NCI-H510A (cell line): ENCODE data around the gene CMPK2.

Source experiments
- DNase-seq: peaks from one replicate; lab custom pipeline; 2025; lab: John Stamatoyannopoulos, UW

CMPK2 gene

DNA sequence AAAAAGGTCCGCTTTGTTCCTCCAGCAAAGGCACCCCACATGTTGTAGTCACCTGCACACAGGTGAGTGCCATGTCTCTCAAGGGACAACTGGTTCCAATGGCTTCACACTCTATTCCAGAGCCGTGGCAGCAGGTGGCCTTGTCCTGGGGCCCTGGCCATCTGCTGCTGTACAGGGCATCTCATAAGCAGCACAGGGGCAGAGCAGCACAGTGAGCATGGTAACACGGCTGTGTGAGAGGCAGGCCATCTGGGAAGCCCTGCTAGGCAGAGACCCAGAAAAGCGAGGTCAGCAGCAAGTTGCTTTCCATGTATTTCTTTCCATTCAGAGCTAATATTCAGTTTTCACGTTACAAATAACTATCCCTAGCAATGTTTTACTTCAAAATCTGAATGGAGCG is 54.7 kb downstream of the CMPK2 start:
- no peak for DNase-seq

- no peak for DNase-seq
Measured at GRCh38 chr2:6808426-6808825, 57.3 kb downstream of the CMPK2 start.

DNA sequence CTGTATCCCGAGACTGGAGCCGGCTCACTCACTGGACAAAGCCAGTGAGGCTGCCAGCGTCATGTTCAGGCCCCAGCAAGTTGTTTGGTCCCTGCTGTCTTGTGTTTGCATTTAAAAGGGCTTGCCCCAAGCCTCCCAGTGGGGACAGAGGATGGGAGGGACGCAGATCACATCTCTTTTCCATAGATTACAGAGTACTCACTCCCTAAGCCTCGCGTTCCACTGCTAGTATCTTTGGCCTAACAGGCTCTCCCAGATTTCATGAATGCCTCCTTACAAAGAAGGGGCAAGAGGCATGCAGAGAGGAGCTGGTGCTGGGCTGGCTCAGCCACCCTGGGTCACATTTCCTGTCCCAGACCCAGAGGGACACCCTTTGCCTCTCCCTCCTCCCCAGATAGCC is 59.1 kb downstream of the CMPK2 start:
- DNase-seq, result no peak

DNA sequence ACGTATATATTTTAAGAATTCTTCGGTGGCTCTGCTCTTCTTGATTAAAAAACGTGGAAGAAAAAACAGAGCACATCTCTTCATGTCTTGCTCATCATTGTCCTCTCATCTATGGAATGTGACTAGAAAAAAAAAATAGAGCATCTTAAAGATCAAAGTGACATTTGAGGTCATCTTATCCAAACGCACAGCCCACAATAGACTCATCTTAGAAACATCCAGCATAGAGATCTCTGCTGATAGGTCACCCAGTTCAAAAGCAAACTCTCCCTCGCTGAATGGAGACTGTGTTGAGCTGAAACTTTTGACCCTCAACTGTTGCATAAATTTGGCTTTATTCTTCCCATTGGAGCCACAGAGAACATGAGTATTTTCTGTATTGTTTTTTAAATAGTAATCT is 65.2 kb downstream of the CMPK2 start:
- DNase-seq, result no peak
